Coronary artery (tissue), 2 donors: ENCODE results near the gene GPR35.
"Not testable (repeated sequence)": the region's sequence is repeated elsewhere in the genome, so short reads cannot be mapped to it uniquely, and the experiment has no call there.

Source experiments
- DNase-seq: peaks from one replicate; pipeline ENCODE4 v3.0.0-alpha.2; 2017; ENCODE audit warnings: low spot score
- H3K27ac ChIP-seq, 2 donors: fragments of 200-600 bp; sonication (generic); one replicate each; pipeline ENCODE4 v1.5.1; 2016 to 2019
- H3K4me3 ChIP-seq: fragments of 200-600 bp; sonication (generic); 2 replicates; pipeline ENCODE4 v1.5.1; 2016; ENCODE audit warnings: mild to moderate bottlenecking, moderate library complexity
- CTCF ChIP-seq: fragments of 200-600 bp; sonication (generic); IDR thresholded peaks from one replicate; pipeline ENCODE4 v1.5.1; 2019; ENCODE audit warnings: antibody characterized with exemption

GPR35 gene

DNA sequence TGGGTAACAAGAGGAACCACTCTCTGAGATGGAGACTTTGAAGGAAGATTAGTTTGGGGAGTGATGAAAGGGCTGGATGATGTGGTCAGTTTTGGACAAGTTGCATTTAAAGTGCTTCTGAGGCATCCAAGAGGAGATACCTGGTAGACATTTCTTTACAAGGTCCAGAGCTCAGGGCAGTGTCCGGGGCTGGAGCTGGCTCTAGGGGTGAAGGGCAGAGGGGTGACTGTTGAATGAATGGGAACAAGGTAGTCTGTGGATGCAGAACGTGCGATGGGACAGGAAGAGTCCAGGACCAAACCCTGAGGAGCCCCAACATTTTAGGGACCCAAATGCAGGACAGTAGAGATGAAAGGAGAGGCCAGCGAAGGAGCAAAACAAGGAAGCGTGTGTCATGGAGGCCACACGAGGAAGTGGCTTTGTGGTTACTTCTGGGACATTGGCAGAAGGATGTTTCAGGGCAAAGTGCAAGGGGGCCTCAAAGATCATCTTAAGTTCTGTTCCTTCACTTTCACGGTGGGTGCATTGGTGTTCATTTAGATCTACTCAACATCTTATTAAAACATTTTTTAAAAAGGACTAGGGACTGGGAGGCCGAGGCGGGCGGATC is 13.6 kb upstream of the GPR35 start:
- DNase-seq, result no peak
- Histone ChIP-seq H3K4me3 (no peak overlapping the region), H3K27ac (no peak overlapping the region)
- TF ChIP-seq CTCF, result no peak

DNA sequence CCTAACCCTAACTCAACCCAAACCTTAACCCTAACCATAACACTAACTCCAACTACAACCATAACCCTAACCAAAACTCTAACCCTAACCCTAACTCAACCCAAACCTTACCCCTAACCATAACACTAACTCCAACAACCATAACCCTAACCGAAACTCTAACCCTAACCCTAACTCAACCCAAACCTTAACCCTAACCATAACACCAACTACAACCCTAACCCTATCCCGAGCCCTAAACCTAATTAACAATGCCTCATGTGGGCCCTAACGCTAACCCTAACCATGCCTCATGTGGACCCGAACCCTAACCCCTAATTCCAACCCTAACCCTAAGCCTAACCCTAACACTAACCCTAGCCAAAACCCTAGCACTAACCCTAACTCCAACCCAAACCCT is 11.5 kb upstream of the GPR35 start:
- TF ChIP-seq CTCF, result no peak
- no peak for DNase-seq
- H3K4me3 ChIP-seq, result no peak overlapping the region
- H3K27ac ChIP-seq, result no peak overlapping the region

- H3K27ac ChIP-seq, result no peak overlapping the region
- TF ChIP-seq CTCF, result no peak
- H3K4me3 ChIP-seq, result no peak overlapping the region
- no peak for DNase-seq
Observed at GRCh38 chr2:240614391-240614790, 10.9 kb upstream of the GPR35 start.

DNA sequence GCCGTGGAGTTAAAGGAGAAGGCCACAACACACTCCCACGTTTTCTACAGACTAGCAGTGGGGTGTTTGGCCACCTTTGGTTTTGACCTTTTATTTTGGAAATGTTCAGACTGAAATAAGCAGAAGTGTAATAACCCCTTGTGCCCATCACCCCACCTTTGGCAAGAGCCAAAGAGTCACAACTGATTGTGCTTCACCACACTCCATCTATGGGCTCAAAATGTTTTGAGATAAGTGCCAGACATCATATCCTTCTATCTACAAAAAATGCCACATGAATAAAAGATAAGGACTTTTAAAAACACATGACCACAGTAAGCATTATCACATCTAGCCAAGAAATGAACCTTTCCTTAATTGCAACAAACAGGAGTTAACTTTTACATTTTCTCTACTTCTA is 9.9 kb upstream of the GPR35 start:
- Histone ChIP-seq H3K4me3 (no peak overlapping the region), H3K27ac (no peak overlapping the region)
- TF ChIP-seq CTCF, result no peak
- DNase-seq, result no peak

- TF ChIP-seq CTCF, result no peak
- H3K4me3 ChIP-seq, result no peak overlapping the region
- peak; percentile 49 for DNase-seq
- no peak overlapping the region for H3K27ac ChIP-seq
Observed at GRCh38 chr2:240615820-240616547, 9.3 kb upstream of the GPR35 start.

DNA sequence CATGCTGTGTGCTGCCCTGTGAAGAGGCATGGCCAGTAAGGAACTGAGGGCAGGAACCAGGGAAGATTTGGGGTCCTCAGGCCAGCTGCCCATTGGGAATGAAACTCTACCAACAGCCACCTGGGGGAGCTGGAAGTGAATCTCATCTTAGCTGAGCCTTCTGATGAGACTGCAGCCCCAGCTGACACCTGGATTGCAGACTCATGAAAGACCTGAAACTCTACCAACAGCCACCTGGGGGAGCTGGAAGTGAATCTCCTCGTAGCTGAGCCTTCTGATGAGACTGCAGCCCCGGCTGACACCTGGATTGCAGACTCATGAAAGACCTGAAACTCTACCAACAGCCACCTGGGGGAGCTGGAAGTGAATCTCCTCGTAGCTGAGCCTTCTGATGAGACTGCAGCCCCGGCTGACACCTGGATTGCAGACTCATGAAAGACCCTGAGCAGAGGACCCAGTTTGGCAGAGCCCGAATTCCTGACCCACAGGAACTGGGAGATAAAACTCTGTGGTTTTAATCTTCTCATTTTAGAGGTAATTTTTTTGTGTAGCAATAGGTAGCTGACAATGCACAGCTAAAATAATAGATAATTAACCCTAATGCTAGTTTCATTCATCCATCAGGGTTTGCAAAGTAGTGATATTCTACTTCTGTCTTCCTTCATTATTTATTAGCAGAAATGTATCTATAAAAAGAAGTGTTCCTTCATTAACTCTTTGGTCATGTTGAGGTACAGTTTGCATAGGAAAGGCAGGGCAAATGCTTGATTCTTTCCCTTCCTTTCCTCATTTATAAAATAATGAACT is 8.2 kb upstream of the GPR35 start:
- H3K27ac ChIP-seq, DNase-seq, H3K4me3 ChIP-seq: not testable (repeated sequence)

DNA sequence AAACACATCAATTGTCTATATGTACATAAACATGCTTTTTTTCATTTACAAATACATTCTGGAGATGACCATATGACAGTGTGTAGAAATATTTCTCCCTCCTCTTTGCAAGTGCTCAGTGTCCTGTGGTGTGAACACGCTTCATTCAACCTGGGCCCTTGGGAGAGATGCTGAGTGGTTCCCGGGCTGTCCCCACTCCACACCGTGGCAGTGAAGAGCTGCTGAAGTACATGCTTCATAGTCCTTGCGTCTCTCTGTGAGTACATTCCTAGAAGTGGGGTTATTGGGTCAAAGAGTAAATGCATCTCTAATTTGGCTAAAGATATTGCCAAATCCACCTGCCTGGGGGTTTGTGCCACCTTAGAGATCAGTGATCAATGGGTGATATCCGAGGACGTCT is 6.5 kb upstream of the GPR35 start:
- Histone ChIP-seq H3K4me3 (no peak overlapping the region), H3K27ac (no peak overlapping the region)
- no peak for DNase-seq
- no peak for TF ChIP-seq CTCF
